HAP-1 (cell line): ENCODE data around the gene DMD.

Experiments used
- DNase-seq, 2 experiments: peaks; one replicate each; pipeline ENCODE4 v3.0.0-alpha.2; 2016 to 2020; ENCODE audit warnings: low spot score in 2 of 2
- H3K27me3 ChIP-seq: fragments of 250-450 bp; sonication (Bioruptor Pico); 2 replicates; pipeline ENCODE4 v1.5.1; 2020; ENCODE audit warnings: low read depth, mild to moderate bottlenecking, moderate library complexity
- H3K36me3 ChIP-seq: fragments of 250-450 bp; sonication (Bioruptor Pico); replicated peaks from 2 replicates; pipeline ENCODE4 v1.5.1; 2020; ENCODE audit warnings: mild to moderate bottlenecking
- H3K4me1 ChIP-seq: fragments of 250-450 bp; sonication (Bioruptor Pico); 2 replicates; pipeline ENCODE4 v1.5.1; 2020; ENCODE audit warnings: mild to moderate bottlenecking
- H3K4me3 ChIP-seq: fragments of 250-450 bp; sonication (Bioruptor Pico); 2 replicates; pipeline ENCODE4 v1.5.1; 2020; ENCODE audit warnings: mild to moderate bottlenecking, moderate library complexity
- H3K9me3 ChIP-seq: fragments of 250-450 bp; sonication (Bioruptor Pico); 2 replicates; pipeline ENCODE4 v1.5.1; 2020; ENCODE audit warnings: mild to moderate bottlenecking, moderate library complexity
- in situ Hi-C: fragments of 300-500 bp; cut with MboI; formaldehyde crosslinking; loops from 3 replicates; pipeline ENCODE4 v1.14.3; 2020; ENCODE audit warnings: low sequenced_read_pairs, inconsistent platforms, mixed read lengths

The DMD gene

GRCh38 chrX:32489125-32489524 lies 722.2 kb downstream of the DMD start:
- H3K36me3 ChIP-seq: no peaks in the 10 kb centered on the region
- no peaks in the 10 kb centered on the region for H3K9me3 ChIP-seq
- no peaks in the 10 kb centered on the region for H3K4me1 ChIP-seq
- in situ Hi-C loops: no loop called here
- H3K4me3 ChIP-seq: no peak overlapping the region
- H3K27me3 ChIP-seq: no peaks in the 10 kb centered on the region
- no peak for DNase-seq

DNA sequence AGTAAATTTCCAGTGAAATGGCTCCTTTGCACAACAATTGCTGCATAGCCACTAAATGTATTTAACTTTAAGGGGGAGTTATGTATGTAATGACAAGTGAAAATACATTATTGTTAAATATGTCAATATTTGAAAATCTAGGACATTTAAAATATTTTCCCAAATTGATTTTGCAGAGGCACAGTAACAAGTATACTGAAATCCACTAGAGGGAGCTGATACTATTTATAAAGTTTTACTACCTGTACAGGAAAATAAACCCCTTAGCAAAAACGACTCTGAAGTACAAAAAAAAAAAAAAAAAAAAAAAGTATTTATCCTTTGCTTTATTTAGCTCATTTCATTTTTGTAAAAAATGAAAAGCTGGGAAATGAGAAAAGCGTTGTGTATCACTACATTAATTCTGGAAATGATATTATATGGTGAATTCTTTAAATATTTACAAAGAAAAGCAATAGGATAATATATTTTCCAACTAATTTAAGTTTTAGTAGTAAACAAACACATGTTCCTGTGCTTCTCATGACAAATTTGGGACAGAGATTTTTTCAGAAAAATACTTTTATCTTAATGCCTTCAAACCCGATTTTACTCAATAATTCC lies 727.7 kb downstream of the DMD start:
- DNase-seq: peak in 1 of 2 experiments; percentile 15
- H3K36me3 ChIP-seq: no peaks in the 10 kb centered on the region
- in situ Hi-C loops: no loop called here
- no peaks in the 10 kb centered on the region for H3K4me1 ChIP-seq
- no peaks in the 10 kb centered on the region for H3K27me3 ChIP-seq
- no peaks in the 10 kb centered on the region for H3K9me3 ChIP-seq
- no peak overlapping the region for H3K4me3 ChIP-seq

GRCh38 chrX:32480019-32480418 lies 731.3 kb downstream of the DMD start:
- DNase-seq: no peak
- Histone ChIP-seq H3K36me3 (no peaks in the 10 kb centered on the region), H3K27me3 (no peaks in the 10 kb centered on the region), H3K4me3 (no peak overlapping the region), H3K4me1 (no peaks in the 10 kb centered on the region), H3K9me3 (no peaks in the 10 kb centered on the region)
- in situ Hi-C loops: no loop called here

- DNase-seq: no peak
- in situ Hi-C loops: no loop called here
- H3K9me3 ChIP-seq: no peaks in the 10 kb centered on the region
- no peaks in the 10 kb centered on the region for H3K4me1 ChIP-seq
- H3K27me3 ChIP-seq: no peaks in the 10 kb centered on the region
- H3K4me3 ChIP-seq: no peak overlapping the region
- H3K36me3 ChIP-seq: no peaks in the 10 kb centered on the region
Observed at GRCh38 chrX:32472364-32472763, 739.0 kb downstream of the DMD start.

GRCh38 chrX:32455704-32456103 lies 755.6 kb downstream of the DMD start:
- in situ Hi-C loops: no loop called here
- Histone ChIP-seq H3K4me1 (no peaks in the 10 kb centered on the region), H3K4me3 (no peak overlapping the region), H3K9me3 (no peaks in the 10 kb centered on the region), H3K36me3 (no peaks in the 10 kb centered on the region), H3K27me3 (no peaks in the 10 kb centered on the region)
- DNase-seq: no peak

DNA sequence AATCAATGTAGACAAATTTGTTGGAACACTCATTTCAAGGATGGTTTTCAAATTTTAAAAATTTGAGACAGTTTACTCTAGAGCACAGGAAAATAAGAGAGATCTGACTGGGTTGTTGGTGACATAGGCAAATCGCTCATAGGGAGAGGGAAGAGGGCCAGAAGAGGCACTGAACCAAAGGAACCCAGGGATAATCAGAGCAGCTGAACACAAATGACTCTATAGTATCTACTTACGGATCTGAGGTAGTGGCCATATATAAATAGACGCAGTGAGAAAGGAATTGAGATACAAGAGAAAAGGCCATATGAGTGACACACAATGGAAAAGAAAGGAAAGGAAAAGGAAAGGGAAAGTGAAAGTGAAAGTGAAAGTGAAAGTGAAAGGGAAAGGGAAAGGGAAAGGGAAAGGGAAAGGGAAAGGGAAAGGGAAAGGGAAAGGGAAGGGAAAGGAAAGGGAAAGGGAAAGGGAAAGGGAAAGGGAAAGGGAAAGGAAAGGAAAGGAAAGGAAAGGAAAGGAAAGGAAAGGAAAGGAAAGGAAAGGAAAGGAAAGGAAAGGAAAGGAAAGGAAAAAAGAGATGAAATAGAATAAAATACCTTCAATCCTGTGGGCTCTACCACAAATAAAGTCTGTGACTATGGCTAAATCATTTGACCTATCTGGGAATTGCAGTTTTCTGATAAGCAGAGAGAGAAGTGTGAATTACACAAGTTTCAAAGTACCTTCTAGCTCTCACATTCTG lies 759.2 kb downstream of the DMD start:
- in situ Hi-C loops: no loop called here
- no peaks in the 10 kb centered on the region for H3K9me3 ChIP-seq
- no peaks in the 10 kb centered on the region for H3K36me3 ChIP-seq
- no peak for DNase-seq
- H3K27me3 ChIP-seq: no peaks in the 10 kb centered on the region
- H3K4me3 ChIP-seq: no peak overlapping the region
- no peaks in the 10 kb centered on the region for H3K4me1 ChIP-seq

GRCh38 chrX:32448945-32449344 lies 762.4 kb downstream of the DMD start:
- no peaks in the 10 kb centered on the region for H3K36me3 ChIP-seq
- no peak for DNase-seq
- H3K4me3 ChIP-seq: no peak overlapping the region
- H3K27me3 ChIP-seq: no peaks in the 10 kb centered on the region
- H3K9me3 ChIP-seq: no peaks in the 10 kb centered on the region
- no peaks in the 10 kb centered on the region for H3K4me1 ChIP-seq
- in situ Hi-C loops: no loop called here

- Histone ChIP-seq H3K27me3 (no peaks in the 10 kb centered on the region), H3K36me3 (no peaks in the 10 kb centered on the region), H3K4me1 (no peaks in the 10 kb centered on the region), H3K4me3 (no peak overlapping the region), H3K9me3 (no peaks in the 10 kb centered on the region)
- no peak for DNase-seq
- in situ Hi-C loops: no loop called here
Observed at GRCh38 chrX:32448320-32448719, 763.0 kb downstream of the DMD start.

DNA sequence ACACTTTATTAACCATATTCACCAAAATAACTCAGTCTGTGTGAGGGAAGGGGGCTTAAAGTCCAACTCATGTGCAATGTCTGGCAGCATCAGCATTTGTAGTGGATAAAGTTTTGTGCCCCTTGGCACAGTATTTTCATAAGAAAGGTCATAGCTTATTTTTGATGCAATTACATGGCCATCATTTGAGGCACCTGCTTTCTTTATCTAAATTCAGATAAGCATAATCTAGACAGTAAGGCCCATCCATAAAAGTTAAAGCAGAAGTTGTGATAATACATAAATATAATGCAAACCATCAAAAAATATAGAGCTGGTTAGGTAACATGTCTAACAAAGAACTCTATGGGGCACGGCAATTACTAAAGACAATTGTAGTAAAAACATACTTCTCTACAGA lies 763.7 kb downstream of the DMD start:
- no peaks in the 10 kb centered on the region for H3K9me3 ChIP-seq
- in situ Hi-C loops: no loop called here
- no peaks in the 10 kb centered on the region for H3K27me3 ChIP-seq
- no peak overlapping the region for H3K4me3 ChIP-seq
- DNase-seq: no peak
- H3K36me3 ChIP-seq: no peaks in the 10 kb centered on the region
- no peaks in the 10 kb centered on the region for H3K4me1 ChIP-seq

DNA sequence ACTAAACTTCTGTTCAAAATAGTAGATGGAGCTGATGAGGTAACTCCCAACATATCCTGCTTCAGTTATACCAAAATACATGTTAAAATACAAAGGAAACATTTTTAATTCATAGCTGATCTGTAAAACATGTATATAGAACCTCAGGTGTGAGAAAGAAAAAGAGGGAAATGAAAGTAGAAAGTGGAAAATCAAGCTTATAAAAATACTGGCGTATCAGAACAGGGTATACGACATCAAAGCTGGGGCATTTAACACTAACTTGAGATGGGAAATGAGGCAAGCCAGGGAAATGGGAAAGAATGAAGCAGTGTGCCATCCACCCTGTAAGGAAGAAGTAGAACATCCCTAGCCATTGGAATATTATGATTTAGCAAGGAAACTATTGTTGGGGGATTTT lies 767.5 kb downstream of the DMD start:
- Histone ChIP-seq H3K4me3 (no peak overlapping the region), H3K27me3 (no peaks in the 10 kb centered on the region), H3K36me3 (no peaks in the 10 kb centered on the region), H3K9me3 (no peaks in the 10 kb centered on the region), H3K4me1 (no peaks in the 10 kb centered on the region)
- in situ Hi-C loops: no loop called here
- DNase-seq: no peak

DNA sequence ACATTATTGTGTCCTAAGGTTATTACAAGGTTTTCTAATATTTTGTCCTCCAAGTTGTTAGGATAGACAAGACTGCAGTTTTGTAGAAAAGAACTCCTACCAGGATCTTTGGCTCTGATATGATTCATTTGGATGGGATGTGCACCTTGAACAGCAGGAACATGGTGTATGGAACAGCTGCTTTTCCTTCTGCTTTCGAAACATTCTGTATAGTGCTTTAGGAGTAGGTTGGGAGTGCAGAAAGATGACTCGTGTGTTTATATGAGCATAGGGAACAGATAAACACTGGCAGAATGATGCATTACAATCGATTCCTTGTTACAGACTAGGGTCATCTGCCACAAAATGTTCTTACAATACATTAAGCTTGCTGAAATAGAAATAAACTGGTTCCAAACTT lies 790.1 kb downstream of the DMD start:
- no peaks in the 10 kb centered on the region for H3K27me3 ChIP-seq
- no peak for DNase-seq
- H3K36me3 ChIP-seq: no peaks in the 10 kb centered on the region
- no peaks in the 10 kb centered on the region for H3K4me1 ChIP-seq
- in situ Hi-C loops: no loop called here
- H3K4me3 ChIP-seq: no peak overlapping the region
- H3K9me3 ChIP-seq: no peaks in the 10 kb centered on the region

DNA sequence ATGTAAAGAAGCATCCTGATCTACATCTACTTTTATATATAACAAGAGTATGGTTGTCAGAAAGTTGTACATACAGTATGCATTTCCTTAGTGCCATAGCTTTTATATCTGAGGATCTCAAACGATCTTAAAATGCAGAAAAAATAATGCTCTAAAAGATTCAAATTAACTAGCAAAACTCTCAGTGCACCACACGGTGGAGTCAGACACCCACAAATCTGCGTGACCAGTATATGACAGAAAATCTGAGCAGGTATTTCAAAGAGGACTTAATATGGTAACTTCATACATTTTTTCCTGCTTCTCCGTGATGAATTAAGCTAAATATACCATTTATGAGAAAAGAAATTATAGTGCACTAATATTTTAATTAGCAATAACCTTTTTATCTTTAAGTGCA lies 803.0 kb downstream of the DMD start:
- peak in 1 of 2 experiments; percentile 7 for DNase-seq
- Histone ChIP-seq H3K27me3 (no peaks in the 10 kb centered on the region), H3K9me3 (no peaks in the 10 kb centered on the region), H3K36me3 (no peaks in the 10 kb centered on the region), H3K4me3 (no peak overlapping the region), H3K4me1 (no peaks in the 10 kb centered on the region)
- in situ Hi-C loops: no loop called here

DNA sequence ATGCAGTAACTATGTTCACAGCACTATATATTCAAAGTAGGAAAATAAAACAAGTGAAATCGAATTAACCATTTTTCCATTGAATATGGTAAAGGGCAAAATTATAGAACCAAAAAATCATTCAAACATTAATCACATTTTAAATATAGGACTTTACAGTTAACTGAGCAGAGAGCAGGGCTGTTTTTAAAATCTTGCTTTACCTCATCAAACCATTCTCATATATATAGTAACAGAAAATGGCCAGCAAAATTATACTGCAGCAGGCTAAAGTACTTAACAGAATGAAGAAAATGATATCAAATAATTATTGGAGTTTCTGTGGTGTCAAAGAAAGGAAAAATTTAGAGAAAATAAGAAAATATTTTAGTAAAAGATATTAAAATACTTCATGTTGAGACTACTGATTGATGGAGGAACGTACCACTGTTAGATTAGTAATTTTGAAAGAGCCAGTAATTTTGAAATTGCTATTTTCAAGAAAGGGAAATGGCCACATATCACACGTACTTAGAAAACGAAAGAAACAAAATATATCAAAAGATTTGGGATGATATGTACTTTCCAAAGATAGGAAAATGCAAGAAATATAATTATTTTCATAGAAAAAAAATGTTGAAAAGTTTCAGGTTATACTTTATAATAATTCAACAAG lies 813.7 kb downstream of the DMD start:
- Histone ChIP-seq H3K9me3 (no peaks in the 10 kb centered on the region), H3K27me3 (no peaks in the 10 kb centered on the region), H3K4me3 (no peak overlapping the region), H3K4me1 (no peaks in the 10 kb centered on the region), H3K36me3 (no peaks in the 10 kb centered on the region)
- in situ Hi-C loops: no loop called here
- no peak for DNase-seq

GRCh38 chrX:32395878-32396277 lies 815.5 kb downstream of the DMD start:
- no peak for DNase-seq
- in situ Hi-C loops: no loop called here
- no peaks in the 10 kb centered on the region for H3K27me3 ChIP-seq
- no peaks in the 10 kb centered on the region for H3K9me3 ChIP-seq
- no peaks in the 10 kb centered on the region for H3K36me3 ChIP-seq
- no peak overlapping the region for H3K4me3 ChIP-seq
- H3K4me1 ChIP-seq: no peaks in the 10 kb centered on the region
